GM12874 (cell line): ENCODE data around the gene OLFML1.

Source experiments
- TF ChIP-seq, protein P1 (sequence below): IDR thresholded peaks from 2 replicates; pipeline ENCODE4 v1.5.1; 2011; ENCODE audit warnings: low read depth, mild to moderate bottlenecking, control low read depth, low read length, moderate library complexity; ENCODE audit not compliant: insufficient read depth

The OLFML1 gene

DNA sequence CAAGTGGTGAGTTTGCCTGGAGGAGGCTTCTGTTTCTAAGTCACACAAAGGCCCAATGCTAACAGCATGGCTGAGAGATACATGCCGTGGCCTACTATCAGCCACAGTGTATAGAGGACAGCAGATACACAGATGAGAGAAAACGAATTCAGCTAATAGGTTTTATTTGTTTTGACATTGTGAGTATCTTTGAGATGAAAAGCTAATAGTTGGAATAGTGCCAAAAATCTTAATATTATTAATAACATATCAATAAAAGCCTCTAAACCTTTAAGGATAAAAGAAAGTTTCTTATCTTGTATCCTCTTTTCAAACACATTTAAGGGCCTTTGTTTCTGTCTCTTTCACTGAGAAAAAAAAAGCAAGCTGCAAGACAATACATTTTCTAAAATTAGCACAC lies 30.5 kb upstream of the OLFML1 start:
- TF ChIP-seq, protein P1, sequence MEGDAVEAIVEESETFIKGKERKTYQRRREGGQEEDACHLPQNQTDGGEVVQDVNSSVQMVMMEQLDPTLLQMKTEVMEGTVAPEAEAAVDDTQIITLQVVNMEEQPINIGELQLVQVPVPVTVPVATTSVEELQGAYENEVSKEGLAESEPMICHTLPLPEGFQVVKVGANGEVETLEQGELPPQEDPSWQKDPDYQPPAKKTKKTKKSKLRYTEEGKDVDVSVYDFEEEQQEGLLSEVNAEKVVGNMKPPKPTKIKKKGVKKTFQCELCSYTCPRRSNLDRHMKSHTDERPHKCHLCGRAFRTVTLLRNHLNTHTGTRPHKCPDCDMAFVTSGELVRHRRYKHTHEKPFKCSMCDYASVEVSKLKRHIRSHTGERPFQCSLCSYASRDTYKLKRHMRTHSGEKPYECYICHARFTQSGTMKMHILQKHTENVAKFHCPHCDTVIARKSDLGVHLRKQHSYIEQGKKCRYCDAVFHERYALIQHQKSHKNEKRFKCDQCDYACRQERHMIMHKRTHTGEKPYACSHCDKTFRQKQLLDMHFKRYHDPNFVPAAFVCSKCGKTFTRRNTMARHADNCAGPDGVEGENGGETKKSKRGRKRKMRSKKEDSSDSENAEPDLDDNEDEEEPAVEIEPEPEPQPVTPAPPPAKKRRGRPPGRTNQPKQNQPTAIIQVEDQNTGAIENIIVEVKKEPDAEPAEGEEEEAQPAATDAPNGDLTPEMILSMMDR, result no peak

DNA sequence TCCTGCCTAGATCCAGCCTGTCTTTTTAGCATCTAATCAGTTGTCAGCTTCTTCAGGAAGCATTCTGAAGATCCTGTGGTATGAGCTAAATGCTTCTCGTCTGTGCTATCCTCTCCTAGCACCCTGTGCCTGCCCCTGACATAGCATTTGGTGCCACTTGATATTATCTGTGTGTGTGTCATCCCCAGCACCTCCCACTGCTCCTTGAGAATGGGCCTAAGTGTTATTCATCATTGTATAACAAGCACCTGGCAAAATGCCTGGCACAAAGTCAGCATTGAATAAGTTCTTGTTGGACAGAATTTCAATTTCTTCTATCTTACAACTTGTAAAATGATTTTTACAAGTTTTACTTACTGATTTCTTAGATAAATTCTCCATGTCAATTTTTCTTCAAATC lies 28.1 kb upstream of the OLFML1 start:
- TF ChIP-seq, protein P1, result no peak

DNA sequence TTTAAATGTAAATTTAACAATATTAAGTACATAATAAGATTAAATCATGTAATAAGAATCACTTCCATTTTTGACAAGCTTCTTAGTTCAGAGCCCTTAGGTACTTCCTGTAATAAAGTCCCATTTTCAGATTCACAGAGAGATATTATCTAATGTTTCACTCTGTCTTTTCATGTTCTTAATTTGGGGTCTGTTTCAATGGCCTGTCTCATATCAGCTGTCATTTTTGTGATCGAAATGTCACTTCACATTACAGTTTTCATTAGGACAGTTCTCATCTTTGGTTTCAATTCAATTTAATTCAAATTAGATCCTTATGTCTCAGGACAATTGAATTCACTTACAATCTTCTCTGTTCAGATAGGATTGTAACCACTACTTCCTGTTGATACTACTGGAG lies 22.6 kb upstream of the OLFML1 start:
- TF ChIP-seq, protein P1, result no peak

DNA sequence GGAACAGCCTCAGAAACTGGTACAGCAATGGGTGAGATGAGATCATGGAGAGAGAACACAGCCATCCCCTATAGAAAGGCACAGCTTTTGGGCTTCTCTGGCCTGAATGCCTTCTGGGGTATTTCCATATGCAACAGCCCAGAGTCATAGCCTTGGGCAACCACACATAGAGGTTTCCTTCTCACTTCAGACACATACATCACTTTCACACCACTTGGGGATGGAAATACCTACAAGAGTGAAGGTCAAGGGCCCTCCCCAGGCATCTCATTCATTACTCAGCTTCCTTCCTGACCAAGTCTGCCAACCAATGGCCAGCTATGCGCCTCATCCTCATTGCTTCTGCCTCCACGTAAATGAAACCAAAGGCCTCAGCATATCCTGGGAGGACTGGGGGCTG lies 17.7 kb upstream of the OLFML1 start:
- TF ChIP-seq, protein P1, result no peak

DNA sequence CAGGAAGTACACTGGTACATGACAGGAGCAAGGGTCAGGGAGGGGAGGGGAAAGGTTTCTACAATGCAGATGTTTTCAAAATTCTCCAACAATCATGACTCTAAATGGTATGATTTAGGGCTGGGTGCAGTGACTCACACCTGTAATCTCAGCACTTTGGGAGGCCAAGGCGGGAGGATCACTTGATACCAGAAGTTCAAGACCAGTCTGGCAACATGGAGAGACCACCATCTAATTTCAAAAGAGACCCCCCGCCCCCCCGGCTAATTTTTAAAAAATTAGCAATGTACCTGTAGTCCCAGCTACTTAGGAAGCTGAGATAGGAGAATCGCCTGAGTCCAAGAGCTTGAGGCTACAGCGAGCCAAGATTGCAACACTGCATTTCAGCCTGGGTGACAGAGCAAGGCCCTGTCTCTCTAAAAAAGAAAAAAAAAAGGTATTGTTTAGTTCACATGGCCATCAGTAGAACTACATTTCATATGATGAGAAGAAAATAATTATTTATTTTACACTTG lies 15.9 kb upstream of the OLFML1 start:
- TF ChIP-seq, protein P1, result no peak

DNA sequence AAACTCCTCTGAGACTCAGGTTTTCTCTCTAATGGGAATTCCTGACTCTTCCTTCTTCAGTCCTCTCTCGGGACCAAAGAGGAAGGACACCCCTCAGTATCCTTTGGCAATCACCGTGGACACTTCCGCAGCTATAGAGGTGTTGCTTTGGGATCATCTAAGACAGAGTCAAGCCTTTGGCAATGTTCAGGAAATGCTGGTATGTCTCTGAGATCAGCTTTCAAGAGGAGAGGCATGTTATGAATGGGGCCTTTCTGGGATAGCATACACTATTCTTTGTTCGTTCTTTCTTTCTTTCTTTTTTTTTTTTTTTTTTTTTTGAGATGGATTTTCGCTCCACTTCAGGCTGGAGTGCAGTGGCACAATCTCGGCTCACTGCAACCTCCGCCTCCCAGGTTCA lies 14.2 kb upstream of the OLFML1 start:
- TF ChIP-seq, protein P1, result no peak

DNA sequence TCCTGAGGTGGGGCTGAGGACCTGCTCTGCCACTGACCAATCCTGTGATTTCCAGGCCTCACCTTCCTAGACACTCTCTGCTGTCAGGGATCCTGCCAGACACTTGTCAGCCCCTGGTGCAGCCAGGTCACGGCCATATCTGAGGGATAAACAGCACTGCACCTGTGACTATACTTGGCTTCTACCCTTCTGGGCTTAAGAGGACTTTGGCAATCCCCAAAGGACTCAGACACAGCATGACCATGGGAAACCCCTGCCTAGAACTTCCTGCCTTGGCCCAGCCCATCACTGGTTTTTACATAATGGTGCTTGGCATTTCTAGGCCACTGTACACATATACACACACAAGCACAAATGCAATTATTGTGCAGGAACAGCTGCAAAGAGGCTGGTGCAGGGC lies 11.6 kb upstream of the OLFML1 start:
- TF ChIP-seq, protein P1, result no peak
